Measurements from ENCODE around the gene CSH2.

Gene CSH2

GRCh38 chr17:63826468-63827001 is 46.9 kb downstream of the CSH2 start:
- DNase-seq (ENCODE audit: low read depth), result no peak
- H3K4me3 ChIP-seq (ENCODE audit: low read depth, low read length), result peak overlapping the region; percentile 98
- no peak for TF ChIP-seq MYC (IDR thresholded peaks at IDR 0.05; ENCODE audit: low read depth, low read length)

DNA sequence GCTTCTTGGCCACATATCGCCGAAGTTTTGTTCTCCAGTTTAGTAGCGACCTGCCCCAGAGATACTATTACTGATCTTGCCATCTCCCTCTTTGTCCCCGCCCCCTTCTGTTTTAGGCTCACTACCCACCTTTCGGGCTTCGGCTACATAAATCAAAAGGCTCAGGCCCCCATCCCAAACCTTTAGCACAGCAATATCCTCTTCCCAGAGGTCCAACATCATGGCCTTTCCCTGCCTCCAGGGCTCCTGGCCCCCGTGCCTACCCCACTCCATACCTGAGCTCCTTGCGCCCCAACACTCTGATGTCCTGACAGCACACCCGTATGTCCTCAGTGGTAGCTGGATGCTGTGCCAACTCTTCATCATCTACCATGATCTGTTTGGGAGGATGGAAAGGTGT is 49.1 kb downstream of the CSH2 start:
- TF ChIP-seq MAX (IDR thresholded peaks at IDR 0.05; ENCODE audit: low read depth, low read length) (no peak), MYC (IDR thresholded peaks at IDR 0.05; ENCODE audit: low read depth, low read length) (no peak), POLR2A (IDR thresholded peaks at IDR 0.05; ENCODE audit: extremely low read depth, insufficient read length) (no peak), CTCF (IDR thresholded peaks at IDR 0.05; ENCODE audit: low read depth, low read length) (no peak)
- H3K4me3 ChIP-seq (ENCODE audit: low read depth, low read length), result no peak overlapping the region
- DNase-seq (ENCODE audit: low read depth), result no peak

DNA sequence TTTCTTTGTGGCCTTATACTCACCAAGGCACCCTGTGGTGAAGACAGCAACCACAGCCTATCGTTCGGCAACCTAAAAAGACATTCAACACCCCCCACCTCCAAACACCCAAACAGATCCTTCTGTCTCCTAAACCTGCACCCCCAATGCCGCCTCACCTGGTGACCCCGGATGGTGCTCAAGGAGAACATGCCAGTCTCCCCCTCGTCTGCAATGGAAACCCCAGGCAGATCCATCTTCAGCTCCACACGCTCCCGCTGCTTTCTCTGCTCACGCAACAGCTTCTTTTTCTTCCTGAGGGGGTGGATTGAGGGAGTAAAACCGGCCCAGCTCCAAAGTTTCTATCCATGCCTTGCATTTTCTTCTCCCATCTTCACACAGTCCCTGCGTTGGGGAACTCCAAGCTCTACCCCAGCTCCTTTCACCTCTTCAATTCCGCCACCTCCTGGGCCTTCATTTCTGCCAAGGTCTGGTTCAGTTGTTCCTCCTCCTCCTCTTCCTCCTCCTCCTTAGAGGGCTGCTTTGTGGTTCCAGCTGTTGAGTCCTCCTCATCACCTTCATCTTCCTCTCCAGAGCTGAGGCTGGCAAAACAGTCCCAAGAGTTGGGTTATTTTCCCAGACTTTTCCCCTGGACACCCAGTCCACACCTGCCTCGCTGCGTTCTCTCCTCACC is 49.7 kb downstream of the CSH2 start:
- H3K4me3 ChIP-seq (ENCODE audit: low read depth, low read length), result no peak overlapping the region
- DNase-seq (ENCODE audit: low read depth), result no peak
- TF ChIP-seq MYC (IDR thresholded peaks at IDR 0.05; ENCODE audit: low read depth, low read length), result no peak
- no peak for TF ChIP-seq POLR2A (IDR thresholded peaks at IDR 0.05; ENCODE audit: extremely low read depth, insufficient read length)
- TF ChIP-seq CTCF (IDR thresholded peaks at IDR 0.05; ENCODE audit: low read depth, low read length), result no peak
- TF ChIP-seq MAX (IDR thresholded peaks at IDR 0.05; ENCODE audit: low read depth, low read length), result no peak

GRCh38 chr17:63822537-63822936 is 50.9 kb downstream of the CSH2 start:
- TF ChIP-seq POLR2A (IDR thresholded peaks at IDR 0.05; ENCODE audit: extremely low read depth, insufficient read length) (no peak), MAX (IDR thresholded peaks at IDR 0.05; ENCODE audit: low read depth, low read length) (no peak), MYC (IDR thresholded peaks at IDR 0.05; ENCODE audit: low read depth, low read length) (no peak), CTCF (IDR thresholded peaks at IDR 0.05; ENCODE audit: low read depth, low read length) (no peak)
- no peak for DNase-seq (ENCODE audit: low read depth)
- H3K4me3 ChIP-seq (ENCODE audit: low read depth, low read length), result no peak overlapping the region

All from NB4 (cell line).